KMS-11 (cell line): ENCODE measurements around the gene MAN1B1.

ENCODE experiments used
- H2AFZ ChIP-seq: fragments of 200-600 bp; sonication (generic); 2 replicates; pipeline ENCODE4 v1.6.1; 2016; ENCODE audit warnings: antibody characterized with exemption, mixed run types, low read depth
- H3K27ac ChIP-seq: fragments of 200-600 bp; sonication (generic); 2 replicates; pipeline ENCODE4 v1.6.1; 2016; ENCODE audit warnings: mild to moderate bottlenecking, mixed run types
- H3K27me3 ChIP-seq: fragments of 200-600 bp; sonication (generic); 2 replicates; pipeline ENCODE4 v1.6.1; 2017; ENCODE audit warnings: mild to moderate bottlenecking, low read depth, mixed run types, moderate library complexity; ENCODE audit not compliant: insufficient read depth
- H3K36me3 ChIP-seq: fragments of 200-600 bp; sonication (generic); 2 replicates; pipeline ENCODE4 v1.6.1; 2017; ENCODE audit warnings: mild to moderate bottlenecking, mixed run types; ENCODE audit not compliant: insufficient read depth
- H3K4me1 ChIP-seq: fragments of 200-600 bp; sonication (generic); 2 replicates; pipeline ENCODE4 v1.6.1; 2016; ENCODE audit warnings: mild to moderate bottlenecking, low read depth, mixed run types; ENCODE audit not compliant: poor library complexity, severe bottlenecking
- H3K4me2 ChIP-seq: fragments of 200-600 bp; sonication (generic); 2 replicates; pipeline ENCODE4 v1.7.0; 2016; ENCODE audit warnings: mild to moderate bottlenecking, mixed run types
- H3K4me3 ChIP-seq: fragments of 200-600 bp; sonication (generic); IDR thresholded peaks from 2 replicates; pipeline ENCODE4 v1.6.1; 2017; ENCODE audit warnings: low read depth, low read length, mixed read lengths; ENCODE audit not compliant: insufficient read depth
- H3K79me2 ChIP-seq: fragments of 200-600 bp; sonication (generic); 2 replicates; pipeline ENCODE4 v1.6.1; 2016; ENCODE audit warnings: low read depth, mixed run types; ENCODE audit not compliant: insufficient read depth
- H3K9ac ChIP-seq: fragments of 200-600 bp; sonication (generic); 2 replicates; pipeline ENCODE4 v1.6.1; 2016; ENCODE audit warnings: mild to moderate bottlenecking, mixed run types
- H4K20me1 ChIP-seq: fragments of 200-600 bp; sonication (generic); 2 replicates; pipeline ENCODE4 v1.6.1; 2016; ENCODE audit warnings: mild to moderate bottlenecking, mixed run types; ENCODE audit not compliant: insufficient read depth
- TF ChIP-seq, protein P1 (sequence below): fragments of 200-600 bp; sonication (generic); conservative IDR thresholded peaks from 2 replicates; pipeline ENCODE4 v1.6.1; 2017; ENCODE audit warnings: low read depth, mild to moderate bottlenecking, antibody characterized with exemption, low read length, moderate library complexity, mixed read lengths

MAN1B1 gene

DNA sequence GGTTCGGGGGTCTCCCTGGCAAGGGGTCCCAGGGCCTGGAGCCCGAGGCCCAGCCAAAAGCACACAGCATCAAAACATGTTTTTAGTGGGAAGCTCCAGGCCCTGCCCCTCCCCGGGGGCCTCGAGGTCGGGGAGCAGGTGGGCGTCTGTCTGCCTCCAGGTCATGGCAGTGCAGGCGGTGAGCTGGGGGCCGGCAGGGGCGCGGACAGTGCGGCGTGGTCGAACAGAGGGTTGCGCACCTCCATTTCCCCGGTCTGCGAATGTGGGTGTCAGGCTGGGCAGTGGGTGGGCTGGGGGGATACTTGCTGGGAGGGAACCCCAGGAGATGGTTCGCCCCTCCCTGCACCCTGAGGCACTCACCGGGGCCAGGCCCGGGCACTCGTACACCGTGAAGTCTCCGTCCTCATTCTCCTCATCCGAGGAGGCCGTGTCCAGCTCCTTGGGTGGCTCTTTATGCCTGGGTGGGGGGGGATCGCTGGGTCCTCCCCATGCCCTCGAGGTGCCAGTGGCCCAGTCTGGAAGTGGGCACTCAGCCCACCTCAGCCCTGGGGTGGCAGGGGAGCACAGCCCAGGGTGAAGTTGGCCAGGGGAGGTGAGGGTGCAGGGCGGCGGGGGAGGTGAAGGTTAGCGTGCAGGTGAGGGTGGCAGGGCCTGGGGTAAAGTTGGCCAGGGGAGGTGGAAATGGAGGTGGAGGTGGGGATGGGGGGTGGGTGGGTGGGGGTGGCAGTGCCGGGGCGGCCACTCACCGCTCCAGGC, 47.0 kb upstream of the MAN1B1 start:
- TF ChIP-seq, protein P1, sequence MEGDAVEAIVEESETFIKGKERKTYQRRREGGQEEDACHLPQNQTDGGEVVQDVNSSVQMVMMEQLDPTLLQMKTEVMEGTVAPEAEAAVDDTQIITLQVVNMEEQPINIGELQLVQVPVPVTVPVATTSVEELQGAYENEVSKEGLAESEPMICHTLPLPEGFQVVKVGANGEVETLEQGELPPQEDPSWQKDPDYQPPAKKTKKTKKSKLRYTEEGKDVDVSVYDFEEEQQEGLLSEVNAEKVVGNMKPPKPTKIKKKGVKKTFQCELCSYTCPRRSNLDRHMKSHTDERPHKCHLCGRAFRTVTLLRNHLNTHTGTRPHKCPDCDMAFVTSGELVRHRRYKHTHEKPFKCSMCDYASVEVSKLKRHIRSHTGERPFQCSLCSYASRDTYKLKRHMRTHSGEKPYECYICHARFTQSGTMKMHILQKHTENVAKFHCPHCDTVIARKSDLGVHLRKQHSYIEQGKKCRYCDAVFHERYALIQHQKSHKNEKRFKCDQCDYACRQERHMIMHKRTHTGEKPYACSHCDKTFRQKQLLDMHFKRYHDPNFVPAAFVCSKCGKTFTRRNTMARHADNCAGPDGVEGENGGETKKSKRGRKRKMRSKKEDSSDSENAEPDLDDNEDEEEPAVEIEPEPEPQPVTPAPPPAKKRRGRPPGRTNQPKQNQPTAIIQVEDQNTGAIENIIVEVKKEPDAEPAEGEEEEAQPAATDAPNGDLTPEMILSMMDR, result no peak
- H2AFZ ChIP-seq, result no peak overlapping the region
- H3K9ac ChIP-seq, result no peak overlapping the region
- H3K4me1 ChIP-seq, result peaks cover 7% of the 10 kb centered on the region
- no peaks in the 10 kb centered on the region for H3K36me3 ChIP-seq
- no peak overlapping the region for H3K27ac ChIP-seq
- H3K4me3 ChIP-seq, result no peak overlapping the region
- no peaks in the 10 kb centered on the region for H4K20me1 ChIP-seq
- H3K4me2 ChIP-seq, result no peak overlapping the region
- no peaks in the 10 kb centered on the region for H3K79me2 ChIP-seq
- H3K27me3 ChIP-seq, result peaks cover 80% of the 10 kb centered on the region

DNA sequence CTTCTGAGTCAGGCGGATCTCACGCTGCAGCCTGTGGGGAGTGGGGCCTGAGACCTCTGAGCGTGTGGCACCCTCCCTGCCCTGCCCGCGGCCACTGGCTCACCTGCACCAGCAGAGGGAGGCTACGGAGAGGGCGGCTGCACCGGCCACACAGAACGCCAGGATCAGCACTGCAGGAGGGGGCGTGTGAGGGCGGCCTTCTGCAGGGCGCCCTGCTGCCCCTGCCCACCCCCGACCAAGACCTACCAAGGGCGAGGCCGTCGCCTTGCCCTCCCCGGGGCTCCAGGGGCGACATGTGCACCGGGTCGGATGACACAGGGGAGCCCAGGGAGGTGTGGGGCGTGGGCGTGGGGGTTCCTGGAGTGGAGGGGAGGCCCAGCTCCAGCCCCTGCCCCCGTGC, 46.2 kb upstream of the MAN1B1 start:
- TF ChIP-seq, protein P1, result no peak
- no peaks in the 10 kb centered on the region for H3K4me1 ChIP-seq

DNA sequence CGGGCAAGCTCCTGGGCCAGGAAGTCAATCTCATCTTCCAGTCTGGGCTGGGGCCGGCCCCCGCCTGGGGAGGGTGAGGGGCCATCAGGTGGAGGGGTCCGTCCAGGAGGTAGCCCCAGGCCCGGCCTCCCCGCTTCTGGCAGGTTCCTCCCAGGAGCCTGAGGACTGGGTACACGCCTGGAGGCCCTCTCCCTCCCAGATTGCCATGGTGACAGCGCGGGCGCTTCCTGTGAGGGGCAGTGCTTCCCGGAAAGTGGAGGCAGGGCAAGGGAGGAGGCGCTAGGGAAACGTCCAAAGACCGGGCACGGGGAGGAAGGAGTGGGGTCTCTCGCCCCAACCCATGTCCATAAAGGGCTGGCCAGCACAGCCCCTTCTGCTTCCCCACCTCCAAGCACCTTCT, 45.7 kb upstream of the MAN1B1 start:
- no peaks in the 10 kb centered on the region for H3K4me1 ChIP-seq
- no peak overlapping the region for H2AFZ ChIP-seq
- TF ChIP-seq, protein P1, result no peak
- no peak overlapping the region for H3K4me3 ChIP-seq
- H3K4me2 ChIP-seq, result no peak overlapping the region
- peaks cover 89% of the 10 kb centered on the region for H3K27me3 ChIP-seq
- H3K79me2 ChIP-seq, result no peaks in the 10 kb centered on the region
- H3K36me3 ChIP-seq, result no peaks in the 10 kb centered on the region
- H3K9ac ChIP-seq, result no peak overlapping the region
- H3K27ac ChIP-seq, result no peak overlapping the region
- no peaks in the 10 kb centered on the region for H4K20me1 ChIP-seq

More for the DNA sequence above, 46.2 kb upstream of the MAN1B1 start:
- no peaks in the 10 kb centered on the region for H3K79me2 ChIP-seq
- H3K36me3 ChIP-seq, result no peaks in the 10 kb centered on the region
- no peak overlapping the region for H3K4me3 ChIP-seq
- no peak overlapping the region for H3K9ac ChIP-seq
- H4K20me1 ChIP-seq, result no peaks in the 10 kb centered on the region
- H3K27ac ChIP-seq, result no peak overlapping the region
- peaks cover 87% of the 10 kb centered on the region for H3K27me3 ChIP-seq
- no peak overlapping the region for H2AFZ ChIP-seq
- no peak overlapping the region for H3K4me2 ChIP-seq

DNA sequence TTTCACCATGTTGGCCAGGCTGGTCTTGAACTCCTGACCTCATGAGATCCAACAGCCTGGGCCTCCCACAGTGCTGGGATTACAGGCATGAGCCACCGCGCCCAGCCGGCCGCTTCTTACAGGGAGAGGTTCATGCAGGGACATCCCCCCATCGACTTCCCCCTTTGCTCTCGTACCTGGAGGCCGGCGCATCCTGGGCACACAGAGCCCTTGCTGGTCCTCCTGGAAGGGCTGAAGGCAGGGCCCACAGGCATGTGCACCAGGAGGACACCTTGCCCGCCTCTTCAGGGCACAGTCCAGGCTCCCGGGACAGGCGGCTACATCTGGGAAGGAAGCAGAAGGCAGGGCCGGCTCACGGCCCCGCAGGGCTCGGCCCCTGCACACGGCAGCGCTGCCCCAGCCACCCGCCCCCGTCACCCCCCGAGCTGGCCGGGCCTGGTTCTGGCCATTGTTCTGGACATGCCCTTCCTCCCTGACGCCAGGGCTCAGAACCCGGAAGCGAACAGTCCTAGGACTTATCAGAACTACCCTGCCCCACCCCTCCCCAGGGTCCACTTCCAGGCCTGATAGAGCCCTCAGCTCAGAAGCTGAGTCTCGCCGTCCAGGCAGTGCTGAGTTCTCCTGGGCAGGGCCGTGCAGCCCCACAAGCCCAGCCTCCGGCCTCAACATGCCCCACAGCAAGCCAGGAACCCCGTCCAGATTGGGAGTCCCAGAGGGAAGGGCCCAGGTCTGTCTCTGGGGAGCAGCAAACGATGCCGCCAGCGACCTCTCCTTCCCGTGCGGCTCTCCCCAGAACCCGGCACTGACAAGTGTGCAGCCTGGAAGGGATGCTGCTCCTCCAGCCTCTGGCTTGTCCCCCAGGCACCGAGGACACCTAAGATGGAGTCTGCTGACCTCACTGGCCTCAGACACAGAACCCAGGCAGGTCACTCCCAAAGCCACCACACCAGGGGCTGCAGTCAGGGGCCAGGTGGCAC, 43.7 kb upstream of the MAN1B1 start:
- no peak overlapping the region for H3K27ac ChIP-seq
- TF ChIP-seq, protein P1, result no peak
- no peaks in the 10 kb centered on the region for H3K36me3 ChIP-seq
- H3K4me2 ChIP-seq, result no peak overlapping the region
- no peaks in the 10 kb centered on the region for H3K79me2 ChIP-seq
- H3K4me1 ChIP-seq, result no peaks in the 10 kb centered on the region
- peaks cover 90% of the 10 kb centered on the region for H3K27me3 ChIP-seq
- H3K4me3 ChIP-seq, result no peak overlapping the region
- H2AFZ ChIP-seq, result no peak overlapping the region
- no peaks in the 10 kb centered on the region for H4K20me1 ChIP-seq
- no peak overlapping the region for H3K9ac ChIP-seq
